IPS-18c (cell line): ENCODE results near the gene PDLIM3.

Source experiments
- H3K4me3 ChIP-seq: 2 replicates; pipeline ENCODE4 v1.7.0; 2013; ENCODE audit warnings: low read depth, mild to moderate bottlenecking, low read length, moderate library complexity; ENCODE audit not compliant: insufficient read depth
- H3K9me3 ChIP-seq: one replicate; pipeline ENCODE4 v1.6.1; 2013; ENCODE audit warnings: mild to moderate bottlenecking, low read length, moderate library complexity; ENCODE audit not compliant: control insufficient read depth, insufficient read depth

The PDLIM3 gene

GRCh38 chr4:185534866-185535611 lies at the start of gene PDLIM3:
PDLIM3 (minus strand) TSS chr4:185535507; CDS start chr4:185535434, 73 bp downstream.
- Histone ChIP-seq H3K9me3 (no peaks in the 10 kb centered on the region), H3K4me3 (peak within 1 kb of the TSS; percentile 75)

- Histone ChIP-seq H3K9me3 (no peaks in the 10 kb centered on the region), H3K4me3 (no peak overlapping the region)
Observed at GRCh38 chr4:185583813-185584212, 48.5 kb upstream of the PDLIM3 start.

- Histone ChIP-seq H3K9me3 (no peaks in the 10 kb centered on the region), H3K4me3 (no peak overlapping the region)
Observed at GRCh38 chr4:185582651-185583400, 47.5 kb upstream of the PDLIM3 start.

GRCh38 chr4:185580699-185581098 lies 45.4 kb upstream of the PDLIM3 start:
- Histone ChIP-seq H3K9me3 (no peaks in the 10 kb centered on the region), H3K4me3 (no peak overlapping the region)

GRCh38 chr4:185578284-185578683 lies 43.0 kb upstream of the PDLIM3 start:
- Histone ChIP-seq H3K4me3 (no peak overlapping the region), H3K9me3 (no peaks in the 10 kb centered on the region)

GRCh38 chr4:185576962-185577950 lies 41.9 kb upstream of the PDLIM3 start:
- H3K9me3 ChIP-seq = no peaks in the 10 kb centered on the region

GRCh38 chr4:185576314-185576961 lies 41.1 kb upstream of the PDLIM3 start:
- no peak overlapping the region for H3K4me3 ChIP-seq
- H3K9me3 ChIP-seq = no peaks in the 10 kb centered on the region

More at GRCh38 chr4:185576962-185577950, 41.9 kb upstream of the PDLIM3 start:
- H3K4me3 ChIP-seq = no peak overlapping the region

- H3K4me3 ChIP-seq = no peak overlapping the region
- H3K9me3 ChIP-seq = no peaks in the 10 kb centered on the region
Observed at GRCh38 chr4:185573651-185574199, 38.4 kb upstream of the PDLIM3 start.

- H3K4me3 ChIP-seq = no peak overlapping the region
- H3K9me3 ChIP-seq = peaks cover 1% of the 10 kb centered on the region
Observed at GRCh38 chr4:185570727-185571126, 35.4 kb upstream of the PDLIM3 start.

- Histone ChIP-seq H3K9me3 (peaks cover 4% of the 10 kb centered on the region), H3K4me3 (no peak overlapping the region)
Observed at GRCh38 chr4:185567381-185568376, 32.4 kb upstream of the PDLIM3 start.

GRCh38 chr4:185566972-185567371 lies 31.7 kb upstream of the PDLIM3 start:
- no peak overlapping the region for H3K4me3 ChIP-seq
- H3K9me3 ChIP-seq = peaks cover 4% of the 10 kb centered on the region

- Histone ChIP-seq H3K4me3 (no peak overlapping the region), H3K9me3 (peaks cover 4% of the 10 kb centered on the region)
Observed at GRCh38 chr4:185566425-185566824, 31.1 kb upstream of the PDLIM3 start.

GRCh38 chr4:185565696-185566095 lies 30.4 kb upstream of the PDLIM3 start:
- H3K9me3 ChIP-seq = peaks cover 4% of the 10 kb centered on the region
- H3K4me3 ChIP-seq = no peak overlapping the region

- H3K9me3 ChIP-seq = peaks cover 4% of the 10 kb centered on the region
Observed at GRCh38 chr4:185564349-185564748, 29.0 kb upstream of the PDLIM3 start.

GRCh38 chr4:185562531-185562930 lies 27.2 kb upstream of the PDLIM3 start:
- Histone ChIP-seq H3K4me3 (no peak overlapping the region), H3K9me3 (peaks cover 4% of the 10 kb centered on the region)

More at GRCh38 chr4:185564349-185564748, 29.0 kb upstream of the PDLIM3 start:
- H3K4me3 ChIP-seq = no peak overlapping the region
